SK-N-SH treated with all-trans-retinoic acid at 6 μM for 48 hours (cell line): Measurements from ENCODE around the gene DGUOK.

Experiments used
- ARNTL ChIP-seq: fragments of 450-650 bp; formaldehyde crosslinking; IDR thresholded peaks from 2 replicates; pipeline ENCODE4 v1.5.0; 2020; ENCODE audit warnings: low read depth, mild to moderate bottlenecking, moderate library complexity, borderline replicate concordance
- CREB5 ChIP-seq: fragments of 250-450 bp; sonication (Bioruptor Pico); IDR thresholded peaks from 2 replicates; pipeline ENCODE4 v1.5.1; 2020; ENCODE audit warnings: low read depth, mild to moderate bottlenecking, moderate library complexity
- ZFP30 ChIP-seq: fragments of 450-650 bp; formaldehyde crosslinking; IDR thresholded peaks from 2 replicates; pipeline ENCODE4 v1.5.0; 2022; ENCODE audit warnings: mild to moderate bottlenecking, moderate library complexity

DNA sequence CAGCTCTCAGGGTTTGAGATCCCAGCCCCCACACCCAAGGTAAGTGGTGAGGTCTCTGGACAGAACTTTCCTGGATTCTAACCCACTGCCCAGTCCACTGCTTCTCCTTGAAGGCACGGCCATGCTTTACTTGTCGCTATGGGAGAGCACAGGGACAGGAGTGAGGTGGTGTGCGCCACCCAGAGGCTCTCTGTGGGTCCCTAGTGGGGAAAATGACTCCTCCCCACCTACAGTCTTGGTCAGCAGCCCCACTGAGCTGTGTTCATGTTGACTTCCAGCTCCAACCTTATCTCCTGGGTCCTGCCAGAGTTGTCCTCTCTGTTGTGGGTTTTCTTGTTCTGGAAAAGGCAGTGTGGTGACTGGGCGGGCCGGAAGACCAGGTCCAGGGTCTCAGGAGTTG lies 69.1 kb downstream of the DGUOK start:
- TF ChIP-seq ARNTL (CRISPR knock-in tag): no peak
- TF ChIP-seq ZFP30 (CRISPR knock-in tag): no peak
- no peak for TF ChIP-seq CREB5 (CRISPR knock-in tag)
